ENCODE results near the gene FAR2. TPM values are rescaled to one million over a fixed set of nuclear protein-coding genes. Genes with fewer than 3 reads are reported as not detected.
"Not testable (repeated sequence)": the region's sequence is repeated elsewhere in the genome, so short reads cannot be mapped to it uniquely, and the experiment has no call there.

The FAR2 gene
- total RNA-seq, 1 experiment from 2014 or later, result 22.1 TPM

GRCh38 chr12:29138855-29139254, 10.2 kb upstream of the FAR2 start:
- not testable (repeated sequence) for H3T11ph ChIP-seq (ENCODE audit: low read length); H4K91ac ChIP-seq (ENCODE audit: insufficient read length, low read depth, low read length)

More at GRCh38 chr12:29138855-29139254, 10.2 kb upstream of the FAR2 start:
- not testable (repeated sequence) for H3K4ac ChIP-seq (ENCODE audit: low read depth, low read length); H3K79me2 ChIP-seq (ENCODE audit: insufficient read depth, low read length); H3K79me1 ChIP-seq (ENCODE audit: insufficient read depth, low read depth, low read length, poor library complexity, severe bottlenecking); H2AFZ ChIP-seq (ENCODE audit: low read length); H3K23me2 ChIP-seq (ENCODE audit: insufficient read length, low read depth, low read length, poor library complexity, severe bottlenecking); H4K8ac ChIP-seq (replicated peaks; ENCODE audit: insufficient read length, low read depth, low read length); H3K14ac ChIP-seq (ENCODE audit: insufficient read depth, low read length); H2BK120ac ChIP-seq (ENCODE audit: low read depth, low read length, poor library complexity, severe bottlenecking); H3K4me3 Mint-ChIP-seq; H3K9ac ChIP-seq (ENCODE audit: extremely low read depth, insufficient read length, low read length); H3K27me3 ChIP-seq (ENCODE audit: insufficient read depth, low read length); H3K4me2 ChIP-seq (ENCODE audit: insufficient read depth, insufficient read length, low read length); H4K20me1 ChIP-seq (ENCODE audit: control insufficient read depth, insufficient read depth, insufficient read length); H2BK5ac ChIP-seq (ENCODE audit: insufficient read length, low read length); H3K9me3 ChIP-seq (ENCODE audit: control insufficient read depth, low read depth, low read length); H3K4me1 ChIP-seq (ENCODE audit: insufficient read depth, low read length); H2BK12ac ChIP-seq (ENCODE audit: insufficient read length, low read depth, low read length); DNase-seq; H3K23ac ChIP-seq (ENCODE audit: insufficient read length, low read depth, low read length); H3K18ac ChIP-seq (ENCODE audit: insufficient read length, low read depth, low read length); H2AK5ac ChIP-seq (ENCODE audit: insufficient read length, low read length); H3K27ac ChIP-seq (ENCODE audit: insufficient read length, low read depth, low read length); H2BK20ac ChIP-seq (ENCODE audit: low read depth, low read length, poor library complexity, severe bottlenecking); H3K27ac Mint-ChIP-seq; H4K5ac ChIP-seq (ENCODE audit: insufficient read length, low read depth, low read length); H2BK15ac ChIP-seq (ENCODE audit: low read depth, low read length); H3K56ac ChIP-seq (ENCODE audit: insufficient read length, low read depth, low read length); H3K27me3 Mint-ChIP-seq (ENCODE audit: low read depth)
- H3K36me3 Mint-ChIP-seq (ENCODE audit: insufficient read depth in 1 of 3, low read depth in 3 of 3), result peaks cover 11 to 24% (median 22%) of the 10 kb centered on the region in 3 experiments; a peak in 6 of 7 replicates
- WGBS (ENCODE audit: extremely low coverage, insufficient read length, low lambda C conversion rate), result no CpG with 5 or more reads among the region's 4 CpGs
- peaks cover 9 to 18% of the 10 kb centered on the region in 2 experiments for H3K4me1 Mint-ChIP-seq
- peaks cover 22 to 49% of the 10 kb centered on the region in 2 experiments; a peak in 4 of 5 replicates for H3K9me3 Mint-ChIP-seq
